Progenitor cell of endocrine pancreas (in vitro differentiated cells): ENCODE measurements around the gene LIPE. TPM values are rescaled to one million over a fixed set of nuclear protein-coding genes. Genes with fewer than 3 reads are reported as not detected.
A peak's percentile ranks its signal among the peaks of the same experiment; 100 is the strongest.

ENCODE experiments used
- DNase-seq: peaks from one replicate; pipeline ENCODE4 v3.0.0; 2021; ENCODE audit warnings: low spot score; ENCODE audit not compliant: unreplicated experiment
- H3K27ac Mint-ChIP-seq: 2 replicates; pipeline ENCODE4 v1.8.0; 2021; ENCODE audit warnings: mild to moderate bottlenecking, moderate library complexity, mixed read lengths
- H3K27me3 Mint-ChIP-seq: 2 replicates; pipeline ENCODE4 v1.8.0; 2021; ENCODE audit warnings: mixed read lengths
- H3K36me3 Mint-ChIP-seq: 2 replicates; pipeline ENCODE4 v1.8.0; 2022; ENCODE audit warnings: mixed read lengths; ENCODE audit not compliant: insufficient read depth
- H3K4me1 Mint-ChIP-seq: 2 replicates; pipeline ENCODE4 v1.8.0; 2021; ENCODE audit warnings: low read depth, mixed read lengths
- H3K4me3 Mint-ChIP-seq: 2 replicates; pipeline ENCODE4 v1.8.0; 2021; ENCODE audit warnings: low read depth, mild to moderate bottlenecking, moderate library complexity, mixed read lengths
- H3K9me3 Mint-ChIP-seq: 2 replicates; pipeline ENCODE4 v1.8.0; 2021; ENCODE audit warnings: low read depth, mixed read lengths
- CTCF ChIP-seq: fragments of 200-600 bp; sonication (generic); IDR thresholded peaks from one replicate; pipeline ENCODE4 v1.5.0; 2021; ENCODE audit warnings: antibody characterized with exemption, mild to moderate bottlenecking; ENCODE audit not compliant: unreplicated experiment
- total RNA-seq: library from RNA; stranded (reverse); gene quantifications from 2 replicates; pipeline ENCODE4 v1.2.1, GENCODE V29; 2021

The LIPE gene
- total RNA-seq, 1 donor from 2014 or later = 13.4 TPM

GRCh38 chr19:42370068-42370520 is 57.1 kb downstream of the LIPE start:
- Mint-ChIP-seq H3K9me3 (no peaks in the 10 kb centered on the region), H3K27me3 (no peaks in the 10 kb centered on the region), H3K36me3 (peaks cover 14% of the 10 kb centered on the region), H3K4me1 (no peaks in the 10 kb centered on the region), H3K27ac (no peak overlapping the region), H3K4me3 (no peak overlapping the region)
- DNase-seq = no peak
- TF ChIP-seq CTCF = no peak

GRCh38 chr19:42369433-42370067 is 57.6 kb downstream of the LIPE start:
- DNase-seq = no peak
- H3K4me3 Mint-ChIP-seq = no peak overlapping the region
- no peaks in the 10 kb centered on the region for H3K27me3 Mint-ChIP-seq
- H3K27ac Mint-ChIP-seq = peak overlapping the region; percentile 79
- TF ChIP-seq CTCF = no peak
- peaks cover 13% of the 10 kb centered on the region for H3K36me3 Mint-ChIP-seq
- H3K9me3 Mint-ChIP-seq = no peaks in the 10 kb centered on the region
- H3K4me1 Mint-ChIP-seq = no peaks in the 10 kb centered on the region

- no peaks in the 10 kb centered on the region for H3K9me3 Mint-ChIP-seq
- no peak overlapping the region for H3K27ac Mint-ChIP-seq
- no peak for TF ChIP-seq CTCF
- no peak overlapping the region for H3K4me3 Mint-ChIP-seq
- no peak for DNase-seq
- peaks cover 17% of the 10 kb centered on the region for H3K36me3 Mint-ChIP-seq
- H3K27me3 Mint-ChIP-seq = no peaks in the 10 kb centered on the region
- H3K4me1 Mint-ChIP-seq = no peaks in the 10 kb centered on the region
These were observed 58.4 kb downstream of the LIPE start for GRCh38 chr19:42368765-42369164.

- Mint-ChIP-seq H3K9me3 (no peaks in the 10 kb centered on the region), H3K4me3 (no peak overlapping the region), H3K27me3 (no peaks in the 10 kb centered on the region), H3K27ac (no peak overlapping the region), H3K36me3 (peaks cover 20% of the 10 kb centered on the region), H3K4me1 (no peaks in the 10 kb centered on the region)
- DNase-seq = no peak
- TF ChIP-seq CTCF = no peak
These were observed 58.8 kb downstream of the LIPE start for GRCh38 chr19:42368360-42368759.

GRCh38 chr19:42367929-42368328 is 59.3 kb downstream of the LIPE start:
- Mint-ChIP-seq H3K9me3 (no peaks in the 10 kb centered on the region), H3K4me3 (no peak overlapping the region), H3K27ac (no peak overlapping the region), H3K4me1 (no peaks in the 10 kb centered on the region), H3K27me3 (no peaks in the 10 kb centered on the region), H3K36me3 (peaks cover 23% of the 10 kb centered on the region)
- no peak for TF ChIP-seq CTCF
- no peak for DNase-seq
